Mesendoderm (in vitro differentiated cells): Measurements from ENCODE around the gene SNX32.

Experiments
- DNase-seq: peaks from one replicate; pipeline ENCODE4 v3.0.0; 2013
- H2AK5ac ChIP-seq: 2 replicates; pipeline ENCODE4 v1.6.1; 2013; ENCODE audit warnings: low read length, inconsistent platforms
- H2BK120ac ChIP-seq: 2 replicates; pipeline ENCODE4 v1.6.1; 2013; ENCODE audit warnings: low read depth, mild to moderate bottlenecking, low read length, moderate library complexity, mixed read lengths
- H2BK15ac ChIP-seq: replicated peaks from 2 replicates; pipeline ENCODE4 v1.6.1; 2013; ENCODE audit warnings: low read depth, mild to moderate bottlenecking, moderate library complexity
- H2BK5ac ChIP-seq: 2 replicates; pipeline ENCODE4 v1.6.1; 2013; ENCODE audit warnings: low read length, inconsistent platforms
- H3K18ac ChIP-seq: 2 replicates; pipeline ENCODE4 v1.6.1; 2013; ENCODE audit warnings: mild to moderate bottlenecking, low read length, mixed read lengths
- H3K23ac ChIP-seq: one replicate; pipeline ENCODE4 v1.6.1; 2013; ENCODE audit warnings: low read length
- H3K27ac ChIP-seq: 2 replicates; pipeline ENCODE4 v1.5.1; 2013; ENCODE audit warnings: low read depth, mild to moderate bottlenecking, inconsistent platforms, low read length, moderate library complexity
- H3K27me3 ChIP-seq: 2 replicates; pipeline ENCODE4 v1.6.1; 2013; ENCODE audit warnings: low read length, control low read depth, mild to moderate bottlenecking, inconsistent platforms; ENCODE audit not compliant: insufficient read depth, poor library complexity
- H3K36me3 ChIP-seq: 2 replicates; pipeline ENCODE4 v1.6.1; 2013; ENCODE audit warnings: low read length, inconsistent platforms; ENCODE audit not compliant: control insufficient read depth, insufficient read depth
- H3K4ac ChIP-seq: one replicate; pipeline ENCODE4 v1.6.1; 2013; ENCODE audit warnings: low read depth, mild to moderate bottlenecking, low read length, moderate library complexity
- H3K4me1 ChIP-seq: 2 replicates; pipeline ENCODE4 v1.6.1; 2013; ENCODE audit warnings: low read depth, low read length, inconsistent platforms; ENCODE audit not compliant: control insufficient read depth
- H3K4me2 ChIP-seq: 2 replicates; pipeline ENCODE4 v1.6.1; 2013; ENCODE audit warnings: low read length
- H3K4me3 ChIP-seq: 2 replicates; pipeline ENCODE4 v1.5.1; 2013; ENCODE audit warnings: mild to moderate bottlenecking, low read length
- H3K56ac ChIP-seq: one replicate; pipeline ENCODE4 v1.6.1; 2013; ENCODE audit warnings: low read length
- H3K79me1 ChIP-seq: 2 replicates; pipeline ENCODE4 v1.6.1; 2013; ENCODE audit warnings: low read length, inconsistent platforms
- H3K79me2 ChIP-seq: 2 replicates; pipeline ENCODE4 v1.6.1; 2013; ENCODE audit warnings: mild to moderate bottlenecking, low read length; ENCODE audit not compliant: control insufficient read depth, insufficient read depth
- H3K9ac ChIP-seq: 2 replicates; pipeline ENCODE4 v1.6.1; 2013; ENCODE audit warnings: low read length, inconsistent platforms
- H4K5ac ChIP-seq: one replicate; pipeline ENCODE4 v1.6.1; 2013; ENCODE audit warnings: low read length
- H4K8ac ChIP-seq: one replicate; pipeline ENCODE4 v1.6.1; 2013; ENCODE audit warnings: low read depth, mild to moderate bottlenecking, control low read depth, low read length, moderate library complexity
- WGBS: extraction: QIAGEN DNeasy Blood & Tissue Kit; methylation state at CpG from one replicate; pipeline ENCODE4 v1.1.7; 2013; ENCODE audit warnings: low lambda C conversion rate, missing lambda C conversion rate; ENCODE audit not compliant: insufficient coverage; ENCODE audit errors: extremely low coverage; 5-methylcytosine and 5-hydroxymethylcytosine counted together

SNX32 gene

GRCh38 chr11:65879617-65880016 is 45.9 kb downstream of the SNX32 start, which contains the start of gene CTSW:
CTSW (plus strand) TSS chr11:65879837; CDS start chr11:65879855, 18 bp downstream.
- WGBS = no CpG with 5 or more reads among the region's 7 CpGs
- Histone ChIP-seq H3K79me2 (no peaks in the 10 kb centered on the region), H4K8ac (no peak within 1 kb of the TSS), H2BK15ac (no peak within 1 kb of the TSS), H3K4me2 (no peak within 1 kb of the TSS), H3K56ac (no peak within 1 kb of the TSS), H2BK120ac (no peak within 1 kb of the TSS), H3K23ac (no peak within 1 kb of the TSS), H2BK5ac (no peak within 1 kb of the TSS), H3K36me3 (peaks cover 9% of the 10 kb centered on the region), H4K5ac (no peak within 1 kb of the TSS), H3K18ac (no peak within 1 kb of the TSS), H3K27me3 (no peaks in the 10 kb centered on the region), H3K4me1 (no peaks in the 10 kb centered on the region), H2AK5ac (no peak within 1 kb of the TSS), H3K79me1 (peaks cover 2% of the 10 kb centered on the region), H3K9ac (no peak within 1 kb of the TSS), H3K4me3 (no peak within 1 kb of the TSS), H3K4ac (no peak within 1 kb of the TSS), H3K27ac (no peak within 1 kb of the TSS)
- DNase-seq = no peak

GRCh38 chr11:65880027-65880426 is 46.3 kb downstream of the SNX32 start:
- H4K5ac ChIP-seq = no peak overlapping the region
- no peaks in the 10 kb centered on the region for H3K27me3 ChIP-seq
- H2AK5ac ChIP-seq = no peak overlapping the region
- H3K4me3 ChIP-seq = no peak overlapping the region
- no peaks in the 10 kb centered on the region for H3K79me2 ChIP-seq
- H2BK15ac ChIP-seq = no peak overlapping the region
- no peak overlapping the region for H3K18ac ChIP-seq
- no CpG with 5 or more reads among the region's 7 CpGs for WGBS
- H3K27ac ChIP-seq = no peak overlapping the region
- H3K56ac ChIP-seq = no peak overlapping the region
- H3K4ac ChIP-seq = no peak overlapping the region
- no peak overlapping the region for H2BK120ac ChIP-seq
- H3K23ac ChIP-seq = no peak overlapping the region
- no peaks in the 10 kb centered on the region for H3K4me1 ChIP-seq
- peaks cover 2% of the 10 kb centered on the region for H3K79me1 ChIP-seq
- H3K36me3 ChIP-seq = peaks cover 9% of the 10 kb centered on the region
- DNase-seq = no peak
- no peak overlapping the region for H2BK5ac ChIP-seq
- no peak overlapping the region for H3K9ac ChIP-seq
- no peak overlapping the region for H4K8ac ChIP-seq
- no peak overlapping the region for H3K4me2 ChIP-seq

- Histone ChIP-seq H3K4me3 (no peak overlapping the region), H4K8ac (no peak overlapping the region), H3K4me2 (no peak overlapping the region), H3K4me1 (no peaks in the 10 kb centered on the region), H3K79me2 (no peaks in the 10 kb centered on the region), H3K27ac (no peak overlapping the region), H2BK5ac (no peak overlapping the region), H2BK15ac (no peak overlapping the region), H3K18ac (no peak overlapping the region), H3K27me3 (no peaks in the 10 kb centered on the region), H2BK120ac (no peak overlapping the region), H3K36me3 (peaks cover 14% of the 10 kb centered on the region), H4K5ac (no peak overlapping the region), H3K9ac (no peak overlapping the region), H3K79me1 (peaks cover 2% of the 10 kb centered on the region), H3K23ac (no peak overlapping the region), H3K56ac (no peak overlapping the region), H2AK5ac (no peak overlapping the region), H3K4ac (no peak overlapping the region)
- no peak for DNase-seq
- WGBS = no CpG with 5 or more reads among the region's 7 CpGs
These were observed 47.2 kb downstream of the SNX32 start for GRCh38 chr11:65880844-65881421.

GRCh38 chr11:65882120-65883057 is 48.6 kb downstream of the SNX32 start:
- Histone ChIP-seq H3K4me1 (peaks cover under 1% of the 10 kb centered on the region), H2BK5ac (no peak overlapping the region), H3K4ac (no peak overlapping the region), H3K18ac (no peak overlapping the region), H3K9ac (no peak overlapping the region), H3K4me2 (no peak overlapping the region), H2BK15ac (no peak overlapping the region), H3K27ac (no peak overlapping the region), H3K79me1 (peaks cover 5% of the 10 kb centered on the region), H2AK5ac (no peak overlapping the region), H3K79me2 (peaks cover 1% of the 10 kb centered on the region), H3K4me3 (no peak overlapping the region), H3K36me3 (peaks cover 14% of the 10 kb centered on the region), H4K8ac (no peak overlapping the region), H3K27me3 (no peaks in the 10 kb centered on the region), H4K5ac (no peak overlapping the region), H2BK120ac (no peak overlapping the region), H3K23ac (no peak overlapping the region), H3K56ac (no peak overlapping the region)
- no peak for DNase-seq
- no CpG with 5 or more reads among the region's 30 CpGs for WGBS

- H3K4me2 ChIP-seq = no peak overlapping the region
- H3K36me3 ChIP-seq = peaks cover 14% of the 10 kb centered on the region
- no CpG with 5 or more reads among the region's 13 CpGs for WGBS
These were observed 49.4 kb downstream of the SNX32 start for GRCh38 chr11:65883058-65883761.

More at GRCh38 chr11:65883058-65883761, 49.4 kb downstream of the SNX32 start:
- H3K18ac ChIP-seq = no peak overlapping the region
- H2BK15ac ChIP-seq = no peak overlapping the region
- no peak overlapping the region for H3K4me3 ChIP-seq
- no peak overlapping the region for H3K4ac ChIP-seq
- no peak overlapping the region for H4K5ac ChIP-seq
- no peak overlapping the region for H2AK5ac ChIP-seq
- no peak overlapping the region for H2BK120ac ChIP-seq
- no peaks in the 10 kb centered on the region for H3K27me3 ChIP-seq
- no peak overlapping the region for H2BK5ac ChIP-seq
- peaks cover 3% of the 10 kb centered on the region for H3K79me2 ChIP-seq
- H4K8ac ChIP-seq = no peak overlapping the region
- no peak overlapping the region for H3K56ac ChIP-seq
- H3K9ac ChIP-seq = no peak overlapping the region
- peaks cover 9% of the 10 kb centered on the region for H3K79me1 ChIP-seq
- no peak overlapping the region for H3K23ac ChIP-seq
- H3K27ac ChIP-seq = no peak overlapping the region
- H3K4me1 ChIP-seq = peaks cover 3% of the 10 kb centered on the region
- DNase-seq = no peak
